Measurements from ENCODE around the gene POU6F2. TPM values are rescaled to one million over a fixed set of nuclear protein-coding genes. Genes with fewer than 3 reads are reported as not detected.

The POU6F2 gene
- total and polyA plus RNA-seq, 2 of the 4 experiments (the other 2 are of a cell fraction) = not detected

- no peak overlapping the region for H3K14ac ChIP-seq (replicated peaks; ENCODE audit: low read depth, low read length)
- H3K9me1 ChIP-seq (ENCODE audit: insufficient read depth, low read length) = no peaks in the 10 kb centered on the region
- no peak overlapping the region for H4K91ac ChIP-seq (ENCODE audit: insufficient read depth, low read depth, low read length)
- H3K4ac ChIP-seq (ENCODE audit: low read depth, low read length) = no peak overlapping the region
- POLR2A ChIA-PET (ENCODE audit: unreplicated experiment) = no interaction called here
- dilution Hi-C loops (cut with HindIII; ENCODE audit: low sequenced_read_pairs, unreplicated experiment) (no loop called here), in situ Hi-C loops (cut with MboI; ENCODE audit: low sequenced_read_pairs) (loop anchor here (25.0 kb wide), 2 partner anchors 524 to 674 kb away; no protein-coding TSS in a partner anchor), intact Hi-C loops (cut with micrococcal nuclease) (loop anchor here (10.0 kb wide), 1 partner anchor 387 kb away; no protein-coding TSS in a partner anchor)
- no peak overlapping the region for H3K9ac ChIP-seq (ENCODE audit: low read depth, low read length)
- no peak overlapping the region for H3K4me3 ChIP-seq (ENCODE audit: insufficient read depth, low read depth, low read length)
- no peaks in the 10 kb centered on the region for H3K9me3 ChIP-seq (ENCODE audit: control insufficient read depth, insufficient read depth, low read length)
- TF ChIP-seq MXI1 (IDR thresholded peaks at IDR 0.05; ENCODE audit: borderline replicate concordance, low read depth, low read length) = no peak
- TF ChIP-seq ELK1 (IDR thresholded peaks at IDR 0.05; ENCODE audit: borderline replicate concordance, low read depth, low read length) = no peak
- TF ChIP-seq CTCF (conservative IDR thresholded peaks at IDR 0.05; ENCODE audit: low read depth, low read length) = no peak
- no peak for TF ChIP-seq NFE2L2 (IDR thresholded peaks at IDR 0.05; ENCODE audit: low read depth, low read length)
- no peak for TF ChIP-seq SMC3 (IDR thresholded peaks at IDR 0.05; ENCODE audit: low read depth, low read length)
- TF ChIP-seq POLR2A (IDR thresholded peaks at IDR 0.05; ENCODE audit: low read depth, low read length) = no peak
- TF ChIP-seq RFX5 (IDR thresholded peaks at IDR 0.05; ENCODE audit: low read depth, low read length) = no peak
- TF ChIP-seq USF2 (IDR thresholded peaks at IDR 0.05; ENCODE audit: low read depth, low read length) = no peak
- no peak for TF ChIP-seq CHD1 (IDR thresholded peaks at IDR 0.05; ENCODE audit: low read depth, low read length)
- TF ChIP-seq FOS (IDR thresholded peaks at IDR 0.05; ENCODE audit: low read depth, low read length) = no peak
- TF ChIP-seq RCOR1 (IDR thresholded peaks at IDR 0.05; ENCODE audit: insufficient replicate concordance, low read length) = no peak
- no peak for TF ChIP-seq RAD21 (IDR thresholded peaks at IDR 0.05; ENCODE audit: low read length)
- TF ChIP-seq MAFK (IDR thresholded peaks at IDR 0.05; ENCODE audit: low read depth, low read length) = no peak
- TF ChIP-seq MAZ (IDR thresholded peaks at IDR 0.05; ENCODE audit: borderline replicate concordance, low read depth, low read length) = no peak
- no peak for TF ChIP-seq CEBPB (IDR thresholded peaks at IDR 0.05; ENCODE audit: low read depth, low read length)
- TF ChIP-seq BHLHE40 (IDR thresholded peaks at IDR 0.05; ENCODE audit: low read depth, low read length) = no peak
- no peak overlapping the region for H4K5ac ChIP-seq (ENCODE audit: low read depth, low read length)
- no peaks in the 10 kb centered on the region for H3K79me1 ChIP-seq (ENCODE audit: low read depth in 1 of 2, low read length in 2 of 2)
- H2AK5ac ChIP-seq (ENCODE audit: low read depth, low read length) = no peak overlapping the region
- H2BK20ac ChIP-seq (ENCODE audit: low read depth, low read length) = no peak overlapping the region
- DNase-seq = no peak
- CTCF ChIA-PET = no interaction called here
- H3K4me2 ChIP-seq (ENCODE audit: low read depth, low read length) = no peak overlapping the region
- ATAC-seq (ENCODE audit: low read depth) = no peak
- H3K56ac ChIP-seq (ENCODE audit: extremely low read depth, insufficient read depth, low read length) = no peak overlapping the region
- H3K4me1 ChIP-seq (ENCODE audit: control insufficient read depth, insufficient read depth, low read length) = no peaks in the 10 kb centered on the region
- peaks cover 6% of the 10 kb centered on the region for H3K27me3 ChIP-seq (ENCODE audit: control insufficient read depth, insufficient read depth, low read length)
- no peak overlapping the region for H2BK120ac ChIP-seq (ENCODE audit: low read depth, low read length)
- H4K20me1 ChIP-seq (ENCODE audit: insufficient read depth, low read length) = no peaks in the 10 kb centered on the region
- H3K36me3 ChIP-seq (ENCODE audit: control insufficient read depth, insufficient read depth, low read length) = no peaks in the 10 kb centered on the region
- no peak overlapping the region for H2BK15ac ChIP-seq (ENCODE audit: low read depth, low read length)
- no peak overlapping the region for H4K8ac ChIP-seq (ENCODE audit: low read depth in 2 of 2, low read length in 2 of 2)
- no peak overlapping the region for H3K27ac ChIP-seq (ENCODE audit: insufficient read depth, low read length)
- no CpG with 5 or more reads among the region's 4 CpGs for WGBS, 2 experiments (ENCODE audit: extremely low coverage in 2 of 2, insufficient read length in 1 of 2)
- H2AFZ ChIP-seq (replicated peaks; ENCODE audit: low read length, poor library complexity) = no peak overlapping the region
- no peak overlapping the region for H2BK5ac ChIP-seq (ENCODE audit: low read depth, low read length, poor library complexity, severe bottlenecking)
- no peak overlapping the region for H3K18ac ChIP-seq (ENCODE audit: low read depth, low read length)
- H3K23ac ChIP-seq (ENCODE audit: low read depth, low read length) = no peak overlapping the region
- BruUV-seq (replicated peaks) = no TSS peak
- H2AK9ac ChIP-seq (replicated peaks; ENCODE audit: low read depth, low read length, poor library complexity) = no peak overlapping the region
Measured at GRCh38 chr7:39461263-39461820, 483.6 kb downstream of the POU6F2 start.

Measured in IMR-90 (cell line).